RKO (cell line): ENCODE data around the gene TMEM61.
"Not testable (repeated sequence)": the region's sequence is repeated elsewhere in the genome, so short reads cannot be mapped to it uniquely, and the experiment has no call there.

Experiments used
- DNase-seq: peaks from one replicate; pipeline ENCODE4 v3.0.0-alpha.2; 2016; ENCODE audit warnings: low spot score

The TMEM61 gene

DNA sequence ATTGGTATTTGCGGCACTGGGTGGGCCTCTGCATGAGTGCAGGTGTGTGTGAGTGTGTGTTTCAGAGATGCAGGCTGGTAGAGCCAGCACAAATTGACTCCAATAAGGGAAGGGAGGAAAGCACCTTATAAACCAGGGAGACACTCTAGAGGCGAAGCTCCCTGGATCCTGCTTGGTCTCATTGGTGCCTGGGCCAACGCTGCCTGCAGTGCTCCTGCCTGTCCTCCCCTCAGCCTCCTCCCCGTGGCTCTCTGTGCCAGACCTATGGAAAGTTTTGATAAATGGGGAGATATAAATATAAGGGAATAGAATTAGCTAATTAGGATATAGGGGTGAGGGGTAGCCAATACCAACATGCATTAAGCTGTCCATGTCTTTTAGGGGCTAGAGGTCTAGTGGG, 20.9 kb downstream of the TMEM61 start:
- DNase-seq = no peak

DNA sequence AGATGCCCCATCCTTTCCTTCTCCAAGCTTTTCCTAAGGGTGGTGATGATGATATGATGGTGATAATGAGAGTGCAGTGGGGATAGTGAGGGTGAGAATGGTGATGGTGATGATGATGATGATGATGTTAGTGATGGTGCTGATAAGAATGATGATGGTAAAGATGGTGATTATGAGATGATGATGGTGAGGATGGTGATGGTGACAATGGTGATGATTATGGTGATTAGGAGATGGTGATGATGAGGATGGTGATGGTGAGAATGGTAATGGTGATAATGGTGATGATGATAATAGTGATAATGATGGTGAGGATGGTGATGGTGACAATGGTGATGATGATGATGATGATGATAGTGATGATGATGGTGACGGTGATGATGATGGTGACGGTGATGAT, 22.3 kb downstream of the TMEM61 start:
- DNase-seq = no peak

DNA sequence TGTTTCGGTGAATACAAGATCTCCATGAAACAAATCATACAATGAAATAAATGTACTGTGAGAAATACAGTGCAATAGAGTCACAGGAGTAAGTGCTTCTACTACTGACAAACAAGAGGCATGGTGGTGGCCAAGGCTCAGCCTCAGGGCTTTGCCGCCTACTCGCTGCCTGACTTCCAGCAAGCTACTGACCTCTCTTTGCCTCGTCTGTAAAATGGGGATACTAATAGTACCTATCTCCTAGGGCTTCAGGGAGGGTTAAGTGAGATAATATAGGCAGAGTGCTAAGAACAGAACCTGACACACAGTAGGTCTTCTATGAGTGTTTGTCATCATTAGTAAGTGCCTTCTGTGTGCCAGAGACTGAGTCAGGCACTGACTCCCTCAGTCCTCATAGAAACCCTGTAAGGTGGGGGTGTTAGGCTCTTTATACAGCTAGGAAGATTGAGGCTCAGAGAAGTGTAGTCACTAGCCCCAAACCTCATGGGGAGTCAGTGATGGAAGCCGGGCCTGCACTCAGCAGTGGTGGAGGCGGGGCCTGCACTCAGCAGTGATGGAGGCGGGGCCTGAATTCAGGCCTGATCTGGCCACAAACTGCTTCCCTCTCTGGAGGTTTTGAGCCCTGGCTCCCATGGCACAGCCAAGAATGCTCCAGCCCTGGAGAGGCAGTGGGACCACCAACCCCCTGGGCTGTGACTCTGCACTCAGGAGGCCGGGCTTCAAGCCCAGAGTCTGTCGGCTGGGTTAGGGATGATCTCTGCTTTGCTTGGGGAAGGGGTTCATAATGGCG, 25.1 kb downstream of the TMEM61 start:
- peak; percentile 50 for DNase-seq

DNA sequence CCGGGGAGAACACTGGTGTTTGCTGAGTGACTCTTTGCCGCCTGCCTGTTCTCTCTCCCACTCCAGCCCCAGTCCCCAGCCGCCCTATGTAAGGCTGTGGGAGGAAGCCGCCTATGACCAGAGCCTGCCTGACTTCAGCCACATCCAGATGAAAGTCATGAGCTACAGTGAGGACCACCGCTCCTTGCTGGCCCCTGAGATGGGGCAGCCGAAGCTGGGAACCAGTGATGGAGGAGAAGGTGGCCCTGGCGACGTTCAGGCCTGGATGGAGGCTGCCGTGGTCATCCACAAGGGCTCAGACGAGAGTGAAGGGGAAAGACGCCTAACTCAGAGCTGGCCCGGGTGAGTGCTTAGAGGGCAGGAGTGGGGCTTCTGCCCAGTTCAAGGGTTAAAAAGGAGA, 26.5 kb downstream of the TMEM61 start:
- DNase-seq = no peak

DNA sequence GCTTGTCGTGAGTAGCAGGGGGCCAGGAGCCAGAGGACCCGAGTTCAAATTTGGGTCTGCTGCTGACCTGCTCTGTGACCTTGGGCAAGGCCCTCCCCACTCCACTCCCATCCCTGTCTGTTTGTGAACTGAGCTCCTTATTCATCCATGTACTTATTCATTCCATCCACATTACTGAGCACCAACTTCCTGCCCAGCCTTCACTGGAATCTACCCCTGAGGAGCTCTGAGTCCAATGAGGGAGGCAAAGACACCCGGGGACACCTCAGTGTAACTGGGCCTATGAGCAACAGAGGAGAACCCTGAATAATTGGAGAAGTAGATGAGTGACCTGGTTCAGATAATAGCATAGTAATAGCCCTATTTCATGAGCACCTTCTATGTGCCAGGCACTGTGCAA, 27.2 kb downstream of the TMEM61 start:
- DNase-seq = no peak

DNA sequence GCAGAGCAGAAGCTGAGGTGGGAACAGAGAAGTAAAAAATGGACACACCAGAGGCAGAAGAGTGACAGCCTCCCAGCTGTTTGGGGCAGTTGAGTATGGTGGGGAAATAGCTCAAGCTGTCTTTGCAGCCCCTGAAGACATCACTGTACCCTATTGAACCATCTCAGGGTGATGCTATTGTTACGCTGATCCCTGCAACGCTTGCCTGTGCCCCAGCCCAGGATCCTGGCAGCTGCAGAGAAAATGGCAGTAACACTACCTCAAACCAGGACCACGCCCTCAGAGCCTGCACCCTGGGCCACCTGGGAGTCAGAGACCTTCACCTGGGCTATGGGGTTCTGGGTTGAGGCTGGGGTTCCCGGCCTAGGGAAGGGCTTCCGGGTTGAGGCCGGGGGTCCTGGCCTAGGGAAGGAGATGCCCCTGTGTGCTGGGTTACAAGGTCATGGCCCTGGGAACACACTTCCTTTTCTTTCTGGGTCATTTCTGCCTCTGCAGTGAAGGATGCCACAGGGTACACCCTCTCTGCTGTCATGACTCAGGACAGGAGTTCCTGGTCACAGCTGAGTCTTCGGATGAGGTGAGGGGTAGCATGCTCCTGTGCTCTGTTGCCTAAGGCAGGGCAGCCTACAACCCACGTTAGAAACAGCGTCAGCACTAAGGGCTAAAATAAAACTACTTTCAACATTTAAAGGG, 29.9 kb downstream of the TMEM61 start:
- no peak for DNase-seq

DNA sequence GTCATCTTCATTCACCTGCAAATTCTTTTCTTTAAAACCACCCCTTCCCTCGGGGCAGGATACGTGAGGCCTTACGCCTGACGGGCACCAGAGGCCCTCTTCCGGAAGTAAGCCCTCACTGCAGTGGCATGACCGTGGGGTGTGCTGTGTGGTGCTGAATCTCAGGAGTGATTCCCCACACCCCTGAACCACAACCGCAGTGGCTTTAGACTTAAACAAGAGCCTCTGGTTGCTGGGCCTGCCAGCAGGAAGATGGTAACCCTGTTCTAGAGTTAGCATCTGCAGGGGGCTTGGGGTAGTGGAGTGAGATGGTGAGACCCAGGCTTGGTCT, 30.4 kb downstream of the TMEM61 start:
- no peak for DNase-seq

DNA sequence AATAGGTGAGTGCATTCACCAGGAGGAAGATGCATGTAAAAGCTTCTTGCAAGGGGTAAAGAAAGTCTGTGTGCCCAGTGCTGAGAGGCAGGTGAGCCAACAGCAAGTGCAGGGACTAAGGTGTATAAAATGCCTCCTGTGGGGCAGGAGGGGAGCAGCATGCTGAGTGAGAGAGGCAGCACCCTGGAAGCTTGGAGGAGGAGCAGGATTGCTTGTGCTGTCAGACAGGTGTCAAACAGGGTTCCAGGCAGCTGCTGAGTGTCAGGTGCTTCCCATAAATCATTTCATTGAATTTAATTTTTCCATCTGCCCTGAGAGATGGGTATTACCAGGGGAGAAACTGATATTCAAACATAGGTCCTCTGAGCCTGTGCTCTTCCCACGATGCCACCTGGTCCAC, 32.2 kb downstream of the TMEM61 start:
- DNase-seq = no peak

DNA sequence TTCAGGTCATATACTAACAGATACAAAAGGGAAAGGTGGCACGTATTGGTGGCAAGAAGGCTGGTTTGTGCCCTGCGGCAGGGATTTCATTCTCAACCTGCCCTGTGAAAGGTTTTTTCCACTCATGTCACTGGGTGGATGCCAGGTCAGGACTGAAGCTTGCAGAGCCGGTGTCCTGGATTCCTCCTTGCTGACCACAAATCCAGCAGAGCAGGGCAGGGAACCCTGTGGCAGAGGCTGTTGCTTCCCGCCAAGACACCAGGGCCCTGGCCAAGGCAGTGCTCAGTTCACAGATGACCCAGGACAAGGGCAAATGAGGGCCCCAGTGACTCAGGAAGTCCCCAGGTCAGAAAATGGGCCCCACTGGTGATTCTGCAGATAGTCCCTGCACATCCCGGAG, 34.7 kb downstream of the TMEM61 start:
- no peak for DNase-seq

DNA sequence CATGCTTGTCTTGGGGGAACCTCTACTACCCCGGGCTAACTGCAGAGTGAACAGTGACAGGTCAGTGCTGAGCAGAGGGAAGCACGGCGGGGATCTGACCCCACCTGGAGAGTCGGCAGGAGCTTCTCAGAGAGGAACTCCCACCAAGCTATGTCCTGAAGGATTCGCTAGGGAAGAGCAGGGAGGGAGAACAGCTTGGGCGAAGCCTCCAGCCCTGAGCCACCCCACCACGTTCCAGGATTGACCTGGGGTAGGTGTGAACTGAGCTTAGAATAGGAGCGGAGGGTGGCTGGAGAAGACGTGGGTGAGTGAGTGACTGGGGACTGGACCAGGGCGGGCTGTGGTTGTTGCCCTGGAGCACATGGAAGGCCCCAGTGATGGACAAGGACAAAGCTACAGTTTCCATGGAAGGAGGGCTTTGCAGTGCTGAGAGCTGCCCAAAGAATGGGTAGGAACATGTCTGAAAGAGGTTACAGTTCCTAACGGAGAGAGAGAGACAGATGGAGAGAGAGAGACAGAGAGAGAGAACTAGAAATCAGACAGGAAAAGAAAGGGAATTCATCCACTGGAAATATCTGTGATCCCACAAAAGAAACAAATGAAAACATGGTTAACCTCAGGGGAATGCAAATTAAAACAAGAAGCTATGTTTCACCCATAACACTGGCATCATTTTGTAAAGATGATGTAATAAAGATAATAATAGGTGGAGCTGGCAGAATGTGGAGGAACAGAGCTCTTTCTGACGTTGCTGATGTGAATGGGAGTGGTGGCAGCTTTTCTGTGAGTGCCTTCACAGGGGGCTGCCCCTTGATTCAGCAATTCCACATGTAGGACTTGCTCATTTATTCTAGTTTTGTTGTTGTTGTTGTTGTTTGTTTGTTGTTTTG, 35.5 kb downstream of the TMEM61 start:
- DNase-seq = no peak

DNA sequence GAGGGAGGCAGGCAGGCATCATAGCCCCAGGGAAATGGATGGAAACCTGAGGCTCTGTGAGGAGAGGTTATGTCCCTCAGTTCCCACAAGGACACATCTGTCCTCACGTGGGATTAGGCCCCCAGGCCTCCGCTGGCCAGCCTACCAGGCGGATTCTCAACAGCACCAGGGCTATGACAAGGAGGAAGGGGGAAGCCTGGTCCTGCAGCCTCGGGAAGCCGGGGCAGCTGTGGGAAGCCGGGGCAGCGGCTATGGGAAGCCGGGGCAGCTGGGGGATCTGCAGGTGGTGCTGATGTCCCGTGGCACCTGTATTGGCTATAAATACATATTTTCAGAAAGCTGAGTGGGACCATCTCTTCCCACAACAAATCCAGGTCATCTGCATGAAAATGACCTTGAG, 38.0 kb downstream of the TMEM61 start:
- DNase-seq = no peak

DNA sequence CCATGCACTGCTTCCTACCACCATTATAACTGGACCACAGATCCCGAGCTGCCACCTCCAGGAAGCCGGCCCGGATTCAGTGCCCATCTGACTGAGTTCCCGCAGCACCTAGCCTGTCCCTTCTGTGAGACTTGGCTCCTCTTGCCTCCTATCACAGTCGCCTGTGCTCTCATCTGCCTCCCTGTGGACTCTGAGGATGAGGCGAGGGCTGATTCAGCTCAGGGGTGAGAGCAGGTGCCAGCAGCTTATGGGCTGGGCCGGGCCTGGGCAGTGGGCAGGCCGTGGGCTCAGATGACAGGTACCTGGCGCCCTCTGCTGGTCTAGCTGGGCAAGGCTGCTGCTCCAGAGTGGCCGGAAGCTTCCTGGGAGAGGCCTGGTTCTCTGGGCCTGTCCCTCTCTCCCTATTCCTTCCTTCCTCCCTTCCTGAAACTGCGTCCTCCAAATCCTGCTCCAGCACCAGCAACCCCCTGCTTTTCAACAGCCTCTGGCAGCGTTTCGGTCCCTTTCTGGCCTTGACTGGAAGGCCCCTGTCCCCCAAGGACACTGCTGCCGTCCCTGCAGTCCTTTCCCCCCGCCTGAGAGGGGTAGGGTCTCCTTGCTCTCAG, 41.6 kb downstream of the TMEM61 start:
- peak; percentile 92 for DNase-seq

DNA sequence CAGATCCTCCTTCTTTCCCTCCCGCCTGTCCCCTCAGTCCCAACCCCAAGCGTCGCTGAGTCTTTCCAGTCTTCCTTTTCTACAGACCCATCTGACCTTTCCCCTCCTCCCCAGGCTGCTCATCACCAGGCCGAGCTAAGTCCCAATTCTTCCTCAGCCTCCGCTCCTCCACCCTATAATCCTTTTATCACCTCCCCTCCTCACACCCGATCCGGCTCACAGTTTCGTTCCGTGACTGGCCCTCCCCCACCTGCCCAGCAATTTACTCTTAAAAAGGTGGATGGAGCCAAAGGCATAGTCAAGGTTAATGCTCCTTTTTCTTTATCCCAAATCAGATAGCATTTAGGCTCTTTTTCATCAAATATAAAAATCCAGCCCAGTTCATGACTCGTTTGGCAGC, 43.7 kb downstream of the TMEM61 start:
- not testable (repeated sequence) for DNase-seq

DNA sequence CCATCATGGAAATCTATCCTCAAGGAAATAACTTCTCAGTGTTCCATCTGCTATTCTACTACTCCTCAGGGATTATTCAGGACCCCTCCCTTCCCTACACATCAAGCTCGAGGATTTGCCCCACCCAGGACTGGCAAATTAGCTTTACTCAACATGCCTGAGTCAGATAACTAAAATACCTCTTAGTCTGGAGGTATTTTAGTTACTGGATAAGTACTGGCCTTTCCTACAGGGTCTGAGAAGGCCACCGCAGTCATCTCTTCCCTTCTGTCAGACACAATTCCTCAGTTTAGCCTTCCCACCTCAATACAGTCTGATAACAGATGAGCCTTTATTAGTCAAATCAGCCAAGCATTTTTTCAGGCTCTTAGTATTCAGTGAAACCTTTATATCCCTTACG, 46.3 kb downstream of the TMEM61 start:
- not testable (repeated sequence) for DNase-seq

DNA sequence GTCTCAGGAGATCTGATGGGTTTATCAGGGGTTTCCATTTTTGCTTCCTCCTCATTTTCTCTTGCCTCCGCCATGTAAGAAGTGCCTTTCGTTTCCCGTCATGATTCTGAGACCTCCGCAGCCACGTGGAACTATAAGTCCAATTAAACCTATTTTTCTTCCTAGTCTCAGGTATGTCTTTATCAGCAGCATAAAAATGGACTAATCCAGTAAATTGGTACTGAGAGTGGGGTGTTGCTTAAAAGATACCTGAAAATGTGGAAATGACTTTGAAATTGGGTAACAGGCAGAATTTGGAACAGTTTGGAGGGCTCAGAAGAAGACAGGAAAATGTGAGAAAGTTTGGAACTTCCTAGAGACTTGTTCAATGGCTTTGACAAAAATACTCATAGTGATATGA, 50.7 kb downstream of the TMEM61 start:
- DNase-seq = not testable (repeated sequence)

DNA sequence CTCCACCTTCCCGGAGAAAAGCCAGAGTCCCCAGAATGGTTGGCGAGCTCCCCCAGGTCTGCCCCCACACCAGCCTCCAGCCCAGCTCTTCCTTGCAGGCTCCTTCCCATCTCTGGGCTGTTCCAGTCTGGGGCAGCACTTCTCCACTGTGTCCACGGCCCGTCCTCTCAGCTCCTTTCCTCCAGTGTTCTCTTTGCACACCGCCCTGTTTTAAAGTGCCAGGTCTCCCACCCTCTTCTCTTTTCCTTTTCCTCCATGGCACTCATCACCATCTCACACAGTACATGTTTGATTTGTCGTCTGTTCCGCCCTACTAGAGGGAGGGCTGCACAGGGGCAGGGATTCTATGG, 52.8 kb downstream of the TMEM61 start:
- DNase-seq = no peak

DNA sequence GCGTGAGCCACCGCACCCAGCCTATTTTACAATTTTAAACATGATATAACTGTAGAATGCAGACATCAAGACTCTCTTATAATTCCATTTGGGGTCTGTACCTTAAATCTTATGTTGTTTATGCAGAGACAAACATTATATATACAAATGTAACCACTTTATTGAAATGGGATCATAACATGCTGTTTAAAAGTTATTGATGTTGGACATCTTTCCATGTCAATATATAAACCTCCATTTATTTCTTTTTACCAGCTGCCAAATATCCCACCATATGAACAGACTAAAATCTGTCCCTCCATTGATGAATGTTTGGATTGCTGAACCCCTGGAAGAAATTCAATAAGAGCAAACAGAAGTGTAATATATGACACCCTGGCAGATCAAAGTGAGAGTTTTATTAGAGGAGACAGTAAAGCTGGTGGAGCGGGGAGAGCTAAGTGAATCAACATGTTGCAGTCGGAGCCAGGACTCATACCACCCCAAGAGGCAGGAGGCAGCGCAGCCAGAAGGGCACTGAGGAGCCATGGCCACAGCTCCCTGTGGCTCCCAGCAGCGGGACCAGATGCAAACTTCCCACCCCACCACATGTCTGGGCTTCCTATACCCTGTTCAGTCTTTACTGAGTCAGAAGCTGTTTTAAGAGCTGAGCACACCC, 54.2 kb downstream of the TMEM61 start:
- DNase-seq = no peak

DNA sequence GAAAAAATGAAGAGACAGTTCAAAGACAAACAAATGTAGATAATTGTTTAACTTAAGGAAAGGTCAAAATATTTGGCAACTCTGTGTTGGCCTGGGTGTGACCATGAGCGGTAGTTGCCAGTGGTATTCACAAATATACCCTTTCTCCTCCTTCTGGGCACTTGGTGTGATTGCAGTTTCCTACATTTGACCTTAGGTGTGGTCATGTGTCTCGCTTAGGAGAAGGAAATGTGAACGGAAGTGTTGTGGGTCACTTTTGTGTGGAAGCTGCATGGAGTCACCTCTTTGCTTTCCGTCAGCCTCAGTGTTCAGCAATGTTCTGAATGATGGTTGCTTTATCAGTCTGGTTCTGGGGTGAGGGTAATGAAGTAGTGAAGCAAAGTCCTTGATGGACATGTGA, 55.5 kb downstream of the TMEM61 start:
- DNase-seq = no peak

DNA sequence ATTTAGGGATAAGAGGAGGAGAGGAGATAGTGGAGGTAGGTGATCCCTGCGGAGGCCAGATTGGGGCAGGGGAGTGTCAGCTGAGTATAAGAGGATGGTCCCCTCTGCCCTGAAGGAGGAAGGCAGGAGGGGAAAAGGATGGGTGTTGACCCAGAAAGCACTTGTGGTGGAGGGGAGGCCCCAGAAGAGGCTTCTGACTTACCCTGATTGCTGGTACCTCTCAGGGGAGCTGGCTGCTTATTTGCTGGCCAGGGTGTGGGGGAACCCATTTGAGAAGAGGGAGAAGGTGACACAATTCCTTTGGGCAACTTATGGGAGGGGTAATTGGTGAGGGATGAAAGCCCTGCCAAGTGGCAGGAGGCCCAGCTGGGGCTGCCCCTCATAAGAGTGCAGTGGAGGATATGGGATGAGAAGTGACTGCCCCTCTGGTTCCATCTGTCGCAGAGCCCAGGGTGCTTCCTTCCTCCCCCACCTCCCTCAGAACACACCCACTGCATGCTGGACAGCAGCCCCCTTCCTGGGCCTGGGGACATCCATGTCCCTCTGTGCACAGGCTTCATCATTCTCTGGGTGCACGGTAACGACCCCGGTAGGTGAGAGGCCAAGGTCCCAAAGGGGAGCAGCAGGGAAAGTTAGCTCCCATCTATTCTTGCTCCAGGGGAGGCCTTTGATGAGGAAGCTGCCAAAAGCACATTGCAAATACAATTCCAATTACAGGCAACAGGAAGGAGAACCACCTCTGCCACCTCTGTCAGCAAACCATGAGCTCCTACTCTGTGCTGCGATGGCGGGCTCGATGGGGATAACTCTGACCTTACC, 57.5 kb downstream of the TMEM61 start:
- no peak for DNase-seq

DNA sequence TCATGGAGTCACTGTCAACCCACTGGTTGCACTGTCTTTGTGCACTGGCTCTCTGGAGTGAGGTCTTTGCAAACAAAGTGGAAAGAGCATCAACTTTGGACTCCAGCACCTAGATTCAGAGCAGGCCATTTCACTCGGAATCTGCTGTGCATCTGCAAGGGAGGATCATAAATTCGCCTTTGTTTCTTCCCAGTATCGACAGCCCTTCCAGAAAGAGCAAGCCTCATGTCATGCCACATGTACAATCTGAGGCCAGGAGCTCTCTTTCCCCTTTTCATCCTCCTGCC, 58.1 kb downstream of the TMEM61 start:
- no peak for DNase-seq

DNA sequence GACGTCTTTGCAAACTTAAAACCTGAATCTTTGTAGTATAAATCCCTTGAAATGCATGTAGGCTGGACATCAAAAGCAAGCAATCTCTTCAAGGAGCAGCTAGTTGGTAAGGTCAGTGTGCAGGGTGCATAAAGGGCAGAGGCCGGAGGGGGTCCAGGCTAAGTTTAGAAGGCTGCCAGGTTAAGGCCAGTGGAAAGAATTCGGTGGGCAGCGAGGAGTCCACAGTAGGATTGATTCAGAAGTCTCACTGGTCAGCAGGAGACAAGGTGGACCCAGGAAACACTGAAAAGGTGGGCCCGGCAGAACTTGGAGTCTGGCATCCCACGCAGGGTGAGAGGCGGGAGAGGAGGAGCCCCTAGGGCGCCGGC, 58.5 kb downstream of the TMEM61 start:
- no peak for DNase-seq
